Cardiac muscle cell (in vitro differentiated cells and primary cell): ENCODE results near the gene MEIOSIN. TPM values are rescaled to one million over a fixed set of nuclear protein-coding genes. Genes with fewer than 3 reads are reported as not detected.

Experiments
- DNase-seq, 2 donors: peaks; one replicate each; pipeline versions ENCODE4 v3.0.0 to v3.0.0-alpha.2; 2010 to 2017; ENCODE audit warnings: low read depth in 1 of 2, low spot score in 1 of 2
- H3K27ac ChIP-seq: fragments of 200-600 bp; sonication (generic); 2 replicates; pipeline ENCODE4 v1.5.1; 2016
- H3K27me3 ChIP-seq: fragments of 200-600 bp; sonication (generic); 2 replicates; pipeline ENCODE4 v1.6.0; 2016; ENCODE audit warnings: control low read depth
- H3K36me3 ChIP-seq: fragments of 200-600 bp; sonication (generic); 2 replicates; pipeline ENCODE4 v1.5.1; 2016; ENCODE audit warnings: control low read depth
- H3K4me1 ChIP-seq: fragments of 200-600 bp; sonication (generic); 2 replicates; pipeline ENCODE4 v1.8.1; 2017; ENCODE audit warnings: low read depth, mild to moderate bottlenecking, mixed run types
- H3K4me3 ChIP-seq: fragments of 200-600 bp; sonication (generic); 2 replicates; pipeline ENCODE4 v1.5.1; 2016; ENCODE audit warnings: mild to moderate bottlenecking
- H3K9me3 ChIP-seq: fragments of 200-600 bp; sonication (generic); 2 replicates; pipeline ENCODE4 v1.5.1; 2017; ENCODE audit warnings: low read depth, mild to moderate bottlenecking, control low read depth
- CTCF ChIP-seq: IDR thresholded peaks from 2 replicates; pipeline ENCODE4 v1.5.1; 2012; ENCODE audit warnings: low read depth, mild to moderate bottlenecking, low read length
- polyA plus RNA-seq: library from polyadenylated mRNA; unstranded; fragments of >200 nt; fragmentation: Nextera tagmentation; extraction: Ambion mirVana; gene quantifications from 2 replicates; pipeline ENCODE4 v1.2.1, GENCODE V29; 2016
- total RNA-seq: library from RNA; depleted of rRNA; stranded (reverse); fragments of >200 nt; gene quantifications from 2 replicates; pipeline ENCODE4 v1.2.3, GENCODE V29; 2016

MEIOSIN gene
- total and polyA plus RNA-seq, 2 experiments from 2014 or later: 0.18 to 0.33 TPM

GRCh38 chr19:45772912-45773311 is 39.7 kb downstream of the MEIOSIN start:
- Histone ChIP-seq H3K9me3 (no peaks in the 10 kb centered on the region), H3K27me3 (no peaks in the 10 kb centered on the region), H3K36me3 (peaks cover 37% of the 10 kb centered on the region), H3K27ac (no peak overlapping the region), H3K4me3 (no peak overlapping the region), H3K4me1 (peaks cover 4% of the 10 kb centered on the region)
- TF ChIP-seq CTCF: no peak
- no peak for DNase-seq

DNA sequence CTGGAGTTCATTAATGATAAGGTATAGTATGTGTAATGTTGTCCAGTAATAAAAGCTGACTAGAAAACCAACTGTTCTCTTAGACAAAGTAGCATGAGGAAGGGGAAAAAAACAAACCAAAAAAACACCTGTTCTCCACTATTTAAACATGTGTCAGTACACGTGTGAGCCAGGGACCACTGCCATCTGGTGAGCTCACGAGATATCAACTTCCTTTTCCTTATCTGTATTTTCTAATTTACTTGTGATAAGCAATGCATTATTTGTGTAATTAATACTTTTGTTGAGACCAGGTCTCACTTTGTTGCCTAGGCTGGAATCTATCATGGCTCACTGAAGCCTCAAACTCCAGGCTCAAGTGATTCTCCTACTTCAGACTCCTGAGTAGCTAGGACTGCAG is 40.1 kb downstream of the MEIOSIN start:
- no peak overlapping the region for H3K27ac ChIP-seq
- no peak overlapping the region for H3K4me3 ChIP-seq
- DNase-seq: no peak
- peaks cover 4% of the 10 kb centered on the region for H3K4me1 ChIP-seq
- no peaks in the 10 kb centered on the region for H3K27me3 ChIP-seq
- H3K36me3 ChIP-seq: peaks cover 39% of the 10 kb centered on the region
- no peak for TF ChIP-seq CTCF
- H3K9me3 ChIP-seq: no peaks in the 10 kb centered on the region

DNA sequence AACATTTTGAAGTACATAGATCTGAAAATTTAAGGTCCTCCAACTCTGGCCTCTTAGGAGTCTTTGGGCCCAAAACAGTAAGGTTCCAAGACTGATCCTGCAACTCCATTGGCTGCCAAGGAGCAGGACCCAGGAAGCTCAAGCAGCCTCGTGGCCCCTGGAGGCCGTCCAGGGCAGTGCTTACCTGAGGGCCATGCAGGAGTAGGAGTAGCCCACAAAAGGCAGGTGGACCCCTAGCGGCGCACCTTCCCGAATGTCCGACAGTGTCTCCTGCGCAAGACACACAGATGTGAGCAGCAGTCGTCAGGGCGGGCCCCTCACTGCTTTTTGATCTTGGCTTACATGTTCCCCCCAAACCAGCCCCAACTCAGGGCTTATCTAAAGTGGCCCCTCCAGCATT is 41.5 kb downstream of the MEIOSIN start:
- DNase-seq: no peak
- no peak overlapping the region for H3K27ac ChIP-seq
- peaks cover 4% of the 10 kb centered on the region for H3K4me1 ChIP-seq
- no peak overlapping the region for H3K4me3 ChIP-seq
- TF ChIP-seq CTCF: no peak
- H3K9me3 ChIP-seq: no peaks in the 10 kb centered on the region
- no peaks in the 10 kb centered on the region for H3K27me3 ChIP-seq
- H3K36me3 ChIP-seq: peaks cover 39% of the 10 kb centered on the region

- H3K27me3 ChIP-seq: no peaks in the 10 kb centered on the region
- H3K4me3 ChIP-seq: no peak overlapping the region
- H3K9me3 ChIP-seq: no peaks in the 10 kb centered on the region
- H3K36me3 ChIP-seq: peaks cover 35% of the 10 kb centered on the region
- no peak overlapping the region for H3K27ac ChIP-seq
- H3K4me1 ChIP-seq: peaks cover 21% of the 10 kb centered on the region
- no peak for TF ChIP-seq CTCF
- no peak for DNase-seq
Observed at GRCh38 chr19:45777395-45777961, 44.2 kb downstream of the MEIOSIN start.

DNA sequence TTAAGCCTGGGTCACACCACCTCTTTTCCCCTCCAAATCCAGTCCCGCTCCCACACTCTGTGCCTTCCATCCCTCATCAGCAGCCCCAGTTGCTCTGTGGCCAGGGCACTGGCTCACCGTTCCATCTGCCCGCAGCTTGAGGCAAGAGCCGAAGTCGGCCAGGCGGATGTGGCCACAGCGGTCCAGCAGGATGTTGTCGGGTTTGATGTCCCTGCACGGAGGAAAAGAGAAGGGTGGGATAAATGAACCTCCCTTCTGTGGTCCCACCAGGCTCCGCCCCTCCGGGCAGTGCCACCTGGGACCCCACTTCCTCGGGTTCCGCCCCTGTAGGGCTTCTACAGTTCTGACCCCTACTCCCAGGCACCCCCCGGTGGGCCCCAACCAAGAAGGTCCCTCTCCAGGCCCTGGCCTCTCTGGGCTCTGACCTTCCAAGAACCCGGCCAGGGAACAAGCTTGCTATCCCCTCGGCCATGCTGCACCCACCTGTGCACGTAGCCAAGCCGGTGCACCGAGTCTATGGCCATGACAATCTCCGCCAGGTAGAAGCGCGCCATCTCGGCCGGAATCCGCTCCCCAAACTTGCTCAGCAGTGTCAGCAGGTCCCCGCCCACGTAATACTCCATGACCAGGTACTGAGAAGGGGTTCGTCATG is 44.9 kb downstream of the MEIOSIN start:
- TF ChIP-seq CTCF: no peak
- H3K4me1 ChIP-seq: peaks cover 28% of the 10 kb centered on the region
- no peaks in the 10 kb centered on the region for H3K9me3 ChIP-seq
- H3K36me3 ChIP-seq: peaks cover 30% of the 10 kb centered on the region
- no peaks in the 10 kb centered on the region for H3K27me3 ChIP-seq
- no peak overlapping the region for H3K27ac ChIP-seq
- no peak for DNase-seq
- H3K4me3 ChIP-seq: no peak overlapping the region
